Stimulated activated CD4-positive, alpha-beta T cell treated with anti-CD3 and anti-CD28 coated beads, Interleukin-2, amount 100 ng/mL, for 48 hours (primary cell): Measurements from ENCODE around the gene KANSL3.
"Not testable (repeated sequence)": the region's sequence is repeated elsewhere in the genome, so short reads cannot be mapped to it uniquely, and the experiment has no call there.

ENCODE experiments used
- DNase-seq, 2 donors: peaks; one replicate each; pipeline ENCODE4 v3.0.0-alpha.2; 2020

The KANSL3 gene

GRCh38 chr2:96556441-96557330, 81.4 kb downstream of the KANSL3 start:
- DNase-seq, result peak in 1 of 2 donors; percentile 55

GRCh38 chr2:96555146-96555610, 82.9 kb downstream of the KANSL3 start:
- no peak for DNase-seq

GRCh38 chr2:96554293-96555145, 83.6 kb downstream of the KANSL3 start:
- DNase-seq, result peak in 1 of 2 donors; percentile 69

- DNase-seq, result not testable (repeated sequence)
These were observed 84.2 kb downstream of the KANSL3 start for GRCh38 chr2:96553957-96554292.

- DNase-seq, result no peak
These were observed 84.7 kb downstream of the KANSL3 start for GRCh38 chr2:96553176-96553956.

GRCh38 chr2:96552315-96553175, 85.6 kb downstream of the KANSL3 start:
- no peak for DNase-seq

GRCh38 chr2:96551605-96552314, 86.4 kb downstream of the KANSL3 start:
- no peak for DNase-seq

GRCh38 chr2:96550787-96551604, 87.1 kb downstream of the KANSL3 start:
- no peak for DNase-seq

- DNase-seq, result no peak
These were observed 87.9 kb downstream of the KANSL3 start for GRCh38 chr2:96549967-96550786.

- no peak for DNase-seq
These were observed 88.7 kb downstream of the KANSL3 start for GRCh38 chr2:96549466-96549785.

- no peak for DNase-seq
These were observed 89.3 kb downstream of the KANSL3 start for GRCh38 chr2:96548558-96549465.

- DNase-seq, result no peak
These were observed 90.4 kb downstream of the KANSL3 start for GRCh38 chr2:96547731-96548171.

GRCh38 chr2:96547203-96547641, 90.9 kb downstream of the KANSL3 start:
- no peak for DNase-seq

GRCh38 chr2:96546797-96547196, 91.3 kb downstream of the KANSL3 start:
- DNase-seq, result no peak

- DNase-seq, result no peak
These were observed 91.8 kb downstream of the KANSL3 start for GRCh38 chr2:96546321-96546720.
